H9 (cell line): ENCODE results near the gene HSD17B7. TPM values are rescaled to one million over a fixed set of nuclear protein-coding genes. Genes with fewer than 3 reads are reported as not detected.

ENCODE experiments used
- DNase-seq: peaks from one replicate; pipeline ENCODE4 v3.0.0-alpha.2; 2017
- H2AFZ ChIP-seq: one replicate; pipeline ENCODE4 v1.6.1; 2013; ENCODE audit warnings: mild to moderate bottlenecking, low read length, control low read depth, moderate library complexity
- H2AK5ac ChIP-seq: 2 replicates; pipeline ENCODE4 v1.6.1; 2013; ENCODE audit warnings: low read length, control low read depth, mixed read lengths; ENCODE audit not compliant: insufficient read length
- H2BK120ac ChIP-seq: one replicate; pipeline ENCODE4 v1.6.1; 2013; ENCODE audit warnings: low read depth, mild to moderate bottlenecking, low read length, control low read depth, inconsistent platforms; ENCODE audit not compliant: poor library complexity, severe bottlenecking
- H2BK12ac ChIP-seq: 2 replicates; pipeline ENCODE4 v1.6.1; 2013; ENCODE audit warnings: low read length, control low read depth, mixed read lengths, low read depth; ENCODE audit not compliant: insufficient read length
- H2BK15ac ChIP-seq: 2 replicates; pipeline ENCODE4 v1.6.1; 2013; ENCODE audit warnings: low read depth, low read length, control low read depth
- H2BK20ac ChIP-seq: one replicate; pipeline ENCODE4 v1.6.1; 2013; ENCODE audit warnings: low read depth, mild to moderate bottlenecking, low read length, control low read depth, inconsistent platforms; ENCODE audit not compliant: poor library complexity, severe bottlenecking
- H2BK5ac ChIP-seq: 2 replicates; pipeline ENCODE4 v1.6.1; 2013; ENCODE audit warnings: low read length, control low read depth, mixed read lengths; ENCODE audit not compliant: insufficient read length
- H3K14ac ChIP-seq: 2 replicates; pipeline ENCODE4 v1.6.1; 2013; ENCODE audit warnings: low read length, control low read depth; ENCODE audit not compliant: insufficient read depth
- H3K18ac ChIP-seq: 2 replicates; pipeline ENCODE4 v1.6.1; 2013; ENCODE audit warnings: low read depth, mild to moderate bottlenecking, mixed read lengths, low read length, control low read depth; ENCODE audit not compliant: insufficient read length
- H3K23ac ChIP-seq: 2 replicates; pipeline ENCODE4 v1.6.1; 2013; ENCODE audit warnings: low read length, control low read depth, mixed read lengths, low read depth; ENCODE audit not compliant: insufficient read length
- H3K23me2 ChIP-seq: 2 replicates; pipeline ENCODE4 v1.6.1; 2013; ENCODE audit warnings: low read depth, mild to moderate bottlenecking, mixed read lengths, low read length, control low read depth; ENCODE audit not compliant: insufficient read length, poor library complexity, severe bottlenecking
- H3K27ac ChIP-seq: 2 replicates; pipeline ENCODE4 v1.5.1; 2013; ENCODE audit warnings: low read length, control low read depth, mixed read lengths, low read depth; ENCODE audit not compliant: insufficient read length
- H3K27me3 ChIP-seq: 2 replicates; pipeline ENCODE4 v1.6.1; 2013; ENCODE audit warnings: low read length, control low read depth, inconsistent platforms; ENCODE audit not compliant: insufficient read depth
- H3K4ac ChIP-seq: 2 replicates; pipeline ENCODE4 v1.6.1; 2013; ENCODE audit warnings: low read depth, mild to moderate bottlenecking, control low read depth, inconsistent platforms, low read length, moderate library complexity
- H3K4me1 ChIP-seq: 2 replicates; pipeline ENCODE4 v1.6.1; 2013; ENCODE audit warnings: low read length, control low read depth, inconsistent platforms; ENCODE audit not compliant: insufficient read depth
- H3K4me2 ChIP-seq: 2 replicates; pipeline ENCODE4 v1.6.1; 2013; ENCODE audit warnings: low read length, control low read depth, mixed read lengths; ENCODE audit not compliant: insufficient read length, insufficient read depth
- H3K56ac ChIP-seq: 2 replicates; pipeline ENCODE4 v1.6.1; 2013; ENCODE audit warnings: low read depth, mild to moderate bottlenecking, mixed read lengths, low read length, control low read depth; ENCODE audit not compliant: insufficient read length
- H3K79me1 ChIP-seq: 2 replicates; pipeline ENCODE4 v1.6.1; 2013; ENCODE audit warnings: low read depth, mild to moderate bottlenecking, moderate library complexity, low read length, control low read depth, inconsistent platforms; ENCODE audit not compliant: insufficient read depth, poor library complexity, severe bottlenecking
- H3K79me2 ChIP-seq: 2 replicates; pipeline ENCODE4 v1.6.1; 2013; ENCODE audit warnings: low read length, control low read depth, inconsistent platforms; ENCODE audit not compliant: insufficient read depth
- H3K9ac ChIP-seq: 2 replicates; pipeline ENCODE4 v1.6.1; 2013; ENCODE audit warnings: low read length, control low read depth, mixed read lengths; ENCODE audit not compliant: insufficient read length; ENCODE audit errors: extremely low read depth
- H3K9me3 ChIP-seq: one replicate; pipeline ENCODE4 v1.6.1; 2013; ENCODE audit warnings: low read depth, low read length, inconsistent platforms; ENCODE audit not compliant: control insufficient read depth
- H3T11ph ChIP-seq: one replicate; pipeline ENCODE4 v1.6.1; 2013; ENCODE audit warnings: mild to moderate bottlenecking, low read length, control low read depth, inconsistent platforms
- H4K20me1 ChIP-seq: one replicate; pipeline ENCODE4 v1.6.1; 2013; ENCODE audit not compliant: control insufficient read depth, insufficient read length, insufficient read depth
- H4K5ac ChIP-seq: 2 replicates; pipeline ENCODE4 v1.6.1; 2013; ENCODE audit warnings: low read depth, mild to moderate bottlenecking, mixed read lengths, low read length, control low read depth; ENCODE audit not compliant: insufficient read length
- H4K8ac ChIP-seq: replicated peaks from 2 replicates; pipeline ENCODE4 v1.6.1; 2013; ENCODE audit warnings: low read length, control low read depth, mixed read lengths, low read depth; ENCODE audit not compliant: insufficient read length
- H4K91ac ChIP-seq: 2 replicates; pipeline ENCODE4 v1.6.1; 2013; ENCODE audit warnings: low read depth, mild to moderate bottlenecking, moderate library complexity, mixed read lengths, low read length, control low read depth; ENCODE audit not compliant: insufficient read length
- H3K27ac Mint-ChIP-seq, 3 experiments: 2 replicates in 2 of 3; 3 replicates in 1 of 3; pipeline ENCODE4 v1.8.0; 2020 to 2021; ENCODE audit warnings: mixed read lengths in 3 of 3, mild to moderate bottlenecking in 1 of 3, moderate library complexity in 1 of 3
- H3K27me3 Mint-ChIP-seq: 2 replicates; pipeline ENCODE4 v1.8.0; 2021; ENCODE audit warnings: low read depth, mild to moderate bottlenecking, moderate library complexity, mixed read lengths
- H3K36me3 Mint-ChIP-seq, 3 experiments: 2 replicates in 2 of 3; 3 replicates in 1 of 3; pipeline ENCODE4 v1.8.0; 2020 to 2021; ENCODE audit warnings: low read depth in 3 of 3, mixed read lengths in 3 of 3; ENCODE audit not compliant: insufficient read depth in 1 of 3
- H3K4me1 Mint-ChIP-seq, 2 experiments: 2 replicates each; pipeline ENCODE4 v1.8.0; 2020; ENCODE audit warnings: mixed read lengths in 2 of 2
- H3K4me3 Mint-ChIP-seq, 2 experiments: 2 replicates in 1 of 2; 3 replicates in 1 of 2; pipeline ENCODE4 v1.8.0; 2020 to 2021; ENCODE audit warnings: mild to moderate bottlenecking in 2 of 2, mixed read lengths in 2 of 2, moderate library complexity in 1 of 2
- H3K9me3 Mint-ChIP-seq, 2 experiments: 2 replicates in 1 of 2; 3 replicates in 1 of 2; pipeline ENCODE4 v1.8.0; 2020; ENCODE audit warnings: mild to moderate bottlenecking in 2 of 2, mixed read lengths in 2 of 2, moderate library complexity in 1 of 2
- CTCF ChIP-seq: fragments of 200-600 bp; sonication (generic); conservative IDR thresholded peaks from 3 replicates; pipeline ENCODE4 v1.8.0; 2021; ENCODE audit warnings: antibody characterized with exemption, mild to moderate bottlenecking
- total RNA-seq: library from RNA; stranded (reverse); gene quantifications from 2 replicates; pipeline ENCODE4 v1.2.1, GENCODE V29; 2021

HSD17B7 gene
- total RNA-seq, 1 experiment from 2014 or later: 26.2 TPM

DNA sequence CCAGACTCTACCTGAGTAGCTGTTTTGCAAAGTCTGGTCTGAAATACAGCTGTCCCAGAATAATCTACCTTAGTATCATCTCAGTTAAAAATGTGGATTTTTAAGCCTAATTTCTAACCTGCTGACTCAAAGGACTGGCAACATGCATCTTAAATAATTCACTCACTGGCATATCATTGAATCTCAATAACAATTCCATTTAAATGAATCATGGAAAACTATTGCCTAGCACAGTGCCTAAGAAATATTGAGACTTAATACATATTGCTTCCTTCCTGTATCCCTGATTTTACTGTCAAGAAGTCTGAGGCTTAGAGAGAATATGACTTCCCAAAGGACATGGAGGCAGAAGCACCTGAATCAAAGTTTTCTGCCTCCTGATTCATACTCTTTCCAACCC, 67.3 kb downstream of the HSD17B7 start:
- no peaks in the 10 kb centered on the region for H3K23me2 ChIP-seq
- H3K4me2 ChIP-seq: no peak overlapping the region
- H2BK15ac ChIP-seq: no peak overlapping the region
- no peak overlapping the region for H2AFZ ChIP-seq
- no peak overlapping the region for H3K9ac ChIP-seq
- H3K9me3 Mint-ChIP-seq: no peaks in the 10 kb centered on the region
- H3K9me3 ChIP-seq: no peaks in the 10 kb centered on the region
- no peak overlapping the region for H3K56ac ChIP-seq
- H3K27me3 ChIP-seq: no peaks in the 10 kb centered on the region
- H3K23ac ChIP-seq: no peak overlapping the region
- H3K4me1 Mint-ChIP-seq: peaks cover 0 to 8% of the 10 kb centered on the region in 2 experiments
- no peaks in the 10 kb centered on the region for H4K20me1 ChIP-seq
- no peak overlapping the region for H3K27ac ChIP-seq
- H3T11ph ChIP-seq: no peak overlapping the region
- no peak overlapping the region for H2BK5ac ChIP-seq
- H3K4me3 Mint-ChIP-seq: no peak overlapping the region
- H4K5ac ChIP-seq: no peak overlapping the region
- no peak overlapping the region for H3K27ac Mint-ChIP-seq
- no peak overlapping the region for H2BK120ac ChIP-seq
- no peaks in the 10 kb centered on the region for H3K4me1 ChIP-seq
- H3K27me3 Mint-ChIP-seq: no peaks in the 10 kb centered on the region
- DNase-seq: no peak
- TF ChIP-seq CTCF: no peak
- no peaks in the 10 kb centered on the region for H3K79me2 ChIP-seq
- H3K36me3 Mint-ChIP-seq: no peaks in the 10 kb centered on the region
- no peak overlapping the region for H3K14ac ChIP-seq
- no peak overlapping the region for H2BK12ac ChIP-seq
- no peak overlapping the region for H3K18ac ChIP-seq
- no peak overlapping the region for H4K91ac ChIP-seq
- no peak overlapping the region for H4K8ac ChIP-seq
- no peak overlapping the region for H2BK20ac ChIP-seq
- H2AK5ac ChIP-seq: no peak overlapping the region
- no peak overlapping the region for H3K4ac ChIP-seq
- no peaks in the 10 kb centered on the region for H3K79me1 ChIP-seq
